Stimulated activated CD8-positive, alpha-beta memory T cell treated with anti-CD3 and anti-CD28 coated beads, Interleukin-2, amount 100 ng/mL, for 1 hour (primary cell): ENCODE data around the gene XPNPEP1.
A peak's percentile ranks its signal among the peaks of the same experiment; 100 is the strongest.

Experiments
- DNase-seq, 2 donors: peaks; one replicate each; pipeline ENCODE4 v3.0.0-alpha.2; 2020; ENCODE audit warnings: low read depth in 2 of 2

The XPNPEP1 gene

GRCh38 chr10:109922976-109923921, at the start of gene XPNPEP1:
TSS of gene XPNPEP1 (minus strand) at chr10:109923511. CDS start at chr10:109923433, 78 bp downstream.
- DNase-seq = peak; percentile 65 to 66

DNA sequence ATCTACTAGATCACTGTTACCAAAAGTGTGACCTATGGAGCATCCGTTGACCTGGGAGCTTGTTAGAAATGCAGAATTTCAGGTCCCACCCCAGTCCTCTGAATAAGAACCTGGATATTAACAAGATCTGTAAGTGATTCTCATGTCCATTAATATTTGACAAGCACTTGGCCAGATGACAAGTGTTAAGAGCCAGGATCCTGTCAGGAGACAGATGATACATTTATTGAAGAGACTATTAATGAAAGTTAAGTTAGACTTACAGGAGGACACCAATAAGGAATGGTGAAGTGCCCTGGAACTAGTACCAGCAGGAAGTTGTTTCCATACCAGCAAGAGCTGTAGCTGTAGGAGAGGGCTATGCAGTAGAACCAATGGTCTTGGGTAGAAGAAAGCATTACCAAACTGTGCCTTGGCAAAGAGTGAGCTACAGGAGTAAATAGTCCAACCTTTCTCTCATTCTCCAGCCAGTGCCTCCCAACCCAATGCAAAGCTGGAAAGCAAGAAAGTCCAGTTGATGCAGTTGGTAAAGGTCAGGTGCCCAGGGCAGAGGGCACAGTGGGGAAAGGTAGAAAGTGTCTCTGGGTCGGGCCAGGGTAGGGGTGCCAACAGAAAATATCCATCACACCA, 49.2 kb upstream of the XPNPEP1 start:
- no peak for DNase-seq

DNA sequence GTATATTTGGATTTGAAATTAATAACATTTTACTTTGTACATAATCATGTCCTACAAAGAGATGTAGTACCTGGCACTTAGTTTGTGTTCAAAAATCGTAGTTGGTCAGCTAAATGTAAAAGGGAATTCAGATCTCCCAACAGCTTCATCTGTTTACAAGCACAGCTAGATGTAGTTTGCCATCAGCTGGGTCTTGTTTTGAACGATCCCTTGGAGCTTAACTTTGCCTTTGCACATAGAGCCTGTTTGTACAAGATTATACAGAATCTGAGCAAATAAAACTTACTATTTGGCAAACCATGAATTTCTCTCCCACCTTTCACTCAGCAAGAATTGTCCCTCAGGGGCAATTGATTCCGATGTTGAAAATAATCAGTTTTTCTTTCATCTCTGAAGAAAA, 48.3 kb upstream of the XPNPEP1 start:
- no peak for DNase-seq

DNA sequence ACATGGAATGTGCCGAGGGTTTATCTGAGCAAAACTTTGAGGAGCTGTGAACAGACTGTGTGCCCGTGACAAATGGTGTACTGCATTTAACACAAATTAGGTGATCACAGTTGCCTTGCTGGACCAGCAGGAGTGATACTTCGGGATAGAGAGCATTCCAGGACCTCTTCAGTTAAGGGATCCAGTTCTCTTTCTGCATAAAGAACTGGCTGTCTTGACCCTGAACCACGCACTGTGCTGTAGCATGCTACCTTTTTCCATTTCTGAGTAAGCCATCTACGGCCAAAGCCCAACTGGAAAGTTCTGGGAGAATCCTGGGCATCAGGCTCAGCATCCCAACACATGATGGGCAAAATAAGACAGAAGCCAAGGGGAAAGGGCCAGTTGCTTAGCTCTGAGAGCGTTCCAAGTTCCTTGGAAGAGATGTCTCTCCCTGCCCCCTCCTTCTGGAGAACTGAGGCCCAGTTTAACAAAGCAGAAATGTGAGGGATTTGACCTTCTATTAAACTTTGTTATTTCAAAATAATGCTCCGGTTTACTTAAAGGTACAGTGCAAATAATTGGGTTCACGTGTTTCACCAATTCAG, 46.5 kb upstream of the XPNPEP1 start:
- no peak for DNase-seq

DNA sequence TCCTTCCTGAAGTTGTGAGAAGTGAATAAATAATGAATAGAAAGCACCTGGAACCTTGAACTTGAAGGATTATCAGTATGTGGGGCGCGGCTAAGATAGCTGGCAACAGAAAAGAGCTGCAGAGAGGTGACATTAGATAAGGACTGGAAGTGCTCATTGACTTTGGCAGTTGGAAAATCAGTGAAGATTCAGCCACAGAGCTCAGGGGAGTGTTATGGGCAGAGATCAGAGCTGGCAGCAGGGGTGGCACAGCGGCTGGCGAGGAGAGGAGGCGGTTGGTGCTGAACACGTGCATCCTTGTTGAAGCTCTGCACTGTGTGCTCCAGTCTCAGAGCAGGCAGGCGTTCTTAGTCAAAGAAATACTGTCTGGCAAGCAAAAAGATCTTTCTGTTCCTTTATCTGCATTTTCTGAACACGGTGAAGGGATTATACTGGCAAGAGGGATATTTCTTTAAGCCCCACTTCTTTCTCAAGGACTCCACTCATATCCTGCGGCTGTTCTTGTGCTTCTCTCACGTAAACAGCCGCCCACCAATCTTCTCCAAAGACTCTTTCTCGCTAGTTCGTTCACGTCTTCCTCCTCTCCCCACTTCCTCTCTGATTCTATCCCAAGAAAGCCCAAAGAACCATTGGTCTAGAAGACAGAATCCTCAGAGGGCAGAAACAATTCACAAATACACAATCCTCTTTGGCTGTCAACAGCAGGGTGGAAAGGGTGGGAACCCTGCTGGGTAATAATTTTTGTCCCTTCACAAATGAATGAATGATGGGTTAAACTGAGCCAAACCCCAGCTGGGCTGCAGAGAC, 45.8 kb upstream of the XPNPEP1 start:
- DNase-seq = no peak

- DNase-seq = no peak
Measured at GRCh38 chr10:109967739-109968088, 44.4 kb upstream of the XPNPEP1 start.

- DNase-seq = no peak
Measured at GRCh38 chr10:109966961-109967738, 43.8 kb upstream of the XPNPEP1 start.

GRCh38 chr10:109964318-109964717, 41.0 kb upstream of the XPNPEP1 start:
- no peak for DNase-seq

DNA sequence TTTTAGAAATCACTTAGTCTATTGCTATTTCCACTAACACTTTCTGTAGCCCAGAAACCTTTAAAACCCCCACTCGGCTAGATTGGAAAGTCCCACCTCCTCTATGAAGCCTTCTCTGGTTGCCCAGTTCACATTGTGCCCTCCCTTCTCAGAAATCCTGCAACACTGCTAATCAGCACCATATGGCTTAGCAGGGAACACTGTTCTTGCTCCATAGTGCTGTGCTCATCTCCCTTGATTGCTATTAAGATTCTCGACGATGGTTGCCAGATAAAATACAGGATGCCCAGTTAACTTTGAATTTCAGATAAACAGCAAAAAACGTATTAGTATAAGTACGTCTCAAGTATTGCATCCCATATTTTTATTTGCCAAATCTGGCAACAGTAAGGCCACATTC, 40.1 kb upstream of the XPNPEP1 start:
- no peak for DNase-seq

DNA sequence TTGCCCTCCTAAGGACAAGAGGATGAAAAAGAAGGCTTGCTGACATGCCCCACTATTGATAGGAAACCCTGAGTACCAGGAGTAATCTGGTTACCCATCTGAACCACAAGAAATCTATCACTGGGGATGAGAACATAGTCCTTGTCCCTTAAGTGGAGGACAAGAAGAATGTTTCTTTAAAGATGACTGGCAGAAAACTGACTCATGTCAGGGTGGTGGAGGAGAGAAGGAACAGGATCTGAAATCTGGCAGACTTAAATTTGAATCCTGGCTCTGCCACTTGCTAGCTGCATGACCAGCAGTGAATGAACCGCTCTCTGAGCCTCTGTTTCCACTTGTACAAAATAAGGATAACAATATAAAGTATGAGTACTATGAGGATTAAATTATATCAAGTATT, 38.9 kb upstream of the XPNPEP1 start:
- no peak for DNase-seq

- no peak for DNase-seq
Measured at GRCh38 chr10:109961174-109962001, 38.1 kb upstream of the XPNPEP1 start.

GRCh38 chr10:109960682-109961081, 37.4 kb upstream of the XPNPEP1 start:
- DNase-seq = no peak

DNA sequence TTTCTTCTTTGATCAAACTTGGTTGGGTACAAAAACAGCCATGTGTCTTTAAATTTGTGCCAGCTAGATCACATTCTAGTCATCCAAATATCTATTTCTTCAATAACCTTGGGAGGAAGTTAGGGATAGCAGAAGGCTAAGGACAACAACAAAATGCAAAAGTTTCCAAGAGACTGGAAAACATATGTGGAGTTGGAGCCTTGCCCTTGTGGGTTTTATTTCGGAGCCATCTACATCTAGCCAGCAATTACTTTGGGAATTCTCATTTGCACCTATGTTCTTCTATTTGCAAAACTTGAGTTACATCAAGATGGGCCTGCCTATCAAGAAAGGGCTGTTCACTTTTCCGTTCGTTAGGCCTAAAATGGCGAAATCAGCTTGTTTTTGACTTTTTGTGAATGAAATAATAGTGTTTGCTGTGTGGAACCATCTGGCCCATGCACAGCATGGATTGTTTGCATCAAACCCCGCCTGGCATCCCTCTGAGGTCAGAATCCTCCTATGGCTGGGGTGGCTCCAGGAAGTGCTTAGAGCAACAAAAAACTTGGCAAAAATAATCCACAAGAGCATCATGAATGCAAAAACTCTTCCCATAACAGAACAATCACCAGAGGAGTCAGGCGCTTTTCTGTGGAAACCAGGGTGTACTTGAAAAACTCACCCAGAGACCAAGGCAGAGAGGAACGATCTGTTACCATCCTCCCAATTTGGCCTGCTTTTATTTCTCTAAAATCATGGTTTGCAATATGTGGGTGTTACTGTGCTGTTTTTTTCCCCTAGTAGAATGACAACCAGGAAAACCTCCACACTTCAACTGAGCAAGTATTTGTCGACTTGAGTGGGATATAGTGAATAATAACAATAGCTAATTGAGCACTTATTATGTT, 36.2 kb upstream of the XPNPEP1 start:
- DNase-seq = no peak

DNA sequence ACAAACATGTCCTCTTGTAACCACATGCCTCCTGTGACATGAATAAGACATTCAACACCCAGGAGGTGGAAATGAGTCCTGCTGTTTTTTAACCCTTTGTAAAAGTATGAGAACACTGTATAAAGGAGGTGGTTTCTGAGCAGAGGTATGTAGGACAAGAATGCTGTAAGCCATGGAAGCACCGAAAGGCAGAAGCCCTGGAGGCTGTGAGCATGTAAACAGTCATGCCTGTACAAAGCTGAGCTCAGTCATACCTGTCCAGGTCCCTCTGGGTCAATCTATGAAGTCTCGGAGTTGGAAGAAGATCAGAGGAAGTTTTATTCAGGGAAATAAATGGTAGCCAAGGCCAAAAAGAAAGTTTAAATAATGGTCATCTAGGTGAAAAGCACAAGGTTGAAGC, 34.7 kb upstream of the XPNPEP1 start:
- no peak for DNase-seq

- no peak for DNase-seq
Measured at GRCh38 chr10:109957092-109957797, 33.9 kb upstream of the XPNPEP1 start.

- no peak for DNase-seq
Measured at GRCh38 chr10:109956454-109957091, 33.3 kb upstream of the XPNPEP1 start.

DNA sequence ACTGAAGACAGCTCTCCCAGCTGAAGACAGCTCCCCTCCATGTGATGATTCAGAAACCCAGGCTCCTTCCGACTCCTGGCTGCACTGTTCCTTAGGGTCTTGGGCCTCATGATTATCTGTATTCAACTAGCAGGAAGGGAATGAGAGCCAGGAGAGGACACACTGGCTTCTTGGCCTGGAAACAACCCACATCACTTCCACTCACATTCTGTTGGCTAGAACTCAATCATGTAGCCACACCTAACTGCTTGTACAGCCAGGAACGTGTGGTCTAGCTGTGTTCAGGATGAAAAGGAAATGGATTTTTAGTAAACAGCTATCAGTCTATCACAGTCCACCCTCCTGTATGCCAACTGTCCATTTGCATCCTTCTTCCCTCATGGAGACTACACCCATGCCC, 30.5 kb upstream of the XPNPEP1 start:
- DNase-seq = no peak

- DNase-seq = no peak
Measured at GRCh38 chr10:109952526-109952925, 29.2 kb upstream of the XPNPEP1 start.
